ENCODE data around the gene TLCD3B. TPM values are rescaled to one million over a fixed set of nuclear protein-coding genes. Genes with fewer than 3 reads are reported as not detected.

The TLCD3B gene
- polyA plus RNA-seq, 1 donor from 2014 or later = 18.9 TPM

GRCh38 chr16:30004811-30005242 is 26.2 kb downstream of the TLCD3B start:
- no peaks in the 10 kb centered on the region for H4K20me1 ChIP-seq (ENCODE audit: insufficient read depth)
- no peaks in the 10 kb centered on the region for H3K79me2 ChIP-seq (replicated peaks; ENCODE audit: insufficient read depth, low read length)
- H3F3A ChIP-seq (ENCODE audit: insufficient read depth, low read length, poor library complexity, severe bottlenecking) = no peaks in the 10 kb centered on the region
- TF ChIP-seq EP300 (conservative IDR thresholded peaks at IDR 0.05; ENCODE audit: poor library complexity, severe bottlenecking) (no peak), MXI1 (conservative IDR thresholded peaks at IDR 0.05; ENCODE audit: poor library complexity, severe bottlenecking) (no peak), RAD21 (conservative IDR thresholded peaks at IDR 0.05) (no peak), EZH2 (IDR thresholded peaks at IDR 0.05; ENCODE audit: borderline replicate concordance, insufficient read depth, low read length, poor library complexity, severe bottlenecking) (no peak), POLR2AphosphoS5 (IDR thresholded peaks at IDR 0.05) (no peak), TAF1 (IDR thresholded peaks at IDR 0.05; ENCODE audit: low read depth) (no peak)
- no peak overlapping the region for H3K27ac ChIP-seq (ENCODE audit: low read length)
- H3K9me2 ChIP-seq (ENCODE audit: insufficient read depth, low read length) = no peaks in the 10 kb centered on the region
- H3K4me3 ChIP-seq (ENCODE audit: low read length) = no peak overlapping the region
- H2AFZ ChIP-seq (ENCODE audit: low read depth, low read length) = no peak overlapping the region
- no peaks in the 10 kb centered on the region for H3K9me3 ChIP-seq (ENCODE audit: low read length)
- no peak overlapping the region for H3K4me2 ChIP-seq (ENCODE audit: low read length)
- H3K36me3 ChIP-seq (ENCODE audit: insufficient read depth, low read length) = no peaks in the 10 kb centered on the region
- H3K27me3 ChIP-seq (ENCODE audit: insufficient read depth, low read depth, low read length) = no peaks in the 10 kb centered on the region
- H3K9ac ChIP-seq (ENCODE audit: low read length) = no peak overlapping the region

- TF ChIP-seq RAD21 (conservative IDR thresholded peaks at IDR 0.05) (no peak), MXI1 (conservative IDR thresholded peaks at IDR 0.05; ENCODE audit: poor library complexity, severe bottlenecking) (no peak), POLR2AphosphoS5 (IDR thresholded peaks at IDR 0.05) (no peak), REST (IDR thresholded peaks at IDR 0.05; ENCODE audit: borderline replicate concordance) (no peak), CTCF (IDR thresholded peaks at IDR 0.05; ENCODE audit: poor library complexity, severe bottlenecking) (no peak), EP300 (conservative IDR thresholded peaks at IDR 0.05; ENCODE audit: poor library complexity, severe bottlenecking) (no peak), SMC3 (conservative IDR thresholded peaks at IDR 0.05; ENCODE audit: poor library complexity) (no peak), EZH2 (IDR thresholded peaks at IDR 0.05; ENCODE audit: borderline replicate concordance, insufficient read depth, low read length, poor library complexity, severe bottlenecking) (no peak), TAF1 (IDR thresholded peaks at IDR 0.05; ENCODE audit: low read depth) (no peak)
- Histone ChIP-seq H3K4me2 (ENCODE audit: low read length) (no peak overlapping the region), H3F3A (ENCODE audit: insufficient read depth, low read length, poor library complexity, severe bottlenecking) (no peaks in the 10 kb centered on the region), H2AFZ (ENCODE audit: low read depth, low read length) (no peak overlapping the region), H3K9me2 (ENCODE audit: insufficient read depth, low read length) (no peaks in the 10 kb centered on the region), H3K36me3 (ENCODE audit: insufficient read depth, low read length) (no peaks in the 10 kb centered on the region), H4K20me1 (ENCODE audit: insufficient read depth) (no peaks in the 10 kb centered on the region), H3K27me3 (ENCODE audit: insufficient read depth, low read depth, low read length) (no peaks in the 10 kb centered on the region), H3K4me3 (ENCODE audit: low read length) (no peak overlapping the region), H3K79me2 (replicated peaks; ENCODE audit: insufficient read depth, low read length) (no peaks in the 10 kb centered on the region), H3K9me3 (ENCODE audit: low read length) (no peaks in the 10 kb centered on the region), H3K9ac (ENCODE audit: low read length) (no peak overlapping the region), H3K27ac (ENCODE audit: low read length) (no peak overlapping the region)
Measured at GRCh38 chr16:30004424-30004776, 26.7 kb downstream of the TLCD3B start.

All from neural cell (in vitro differentiated cells).